ENCODE results near the gene ATP6V1G3. TPM values are rescaled to one million over a fixed set of nuclear protein-coding genes. Genes with fewer than 3 reads are reported as not detected.

Gene ATP6V1G3
- polyA plus RNA-seq, 1 experiment: not detected

GRCh38 chr1:198490224-198490623 lies 50.3 kb downstream of the ATP6V1G3 start:
- H3K36me3 ChIP-seq (ENCODE audit: control insufficient read depth, insufficient read depth, low read length): no peaks in the 10 kb centered on the region
- CTCF ChIA-PET: interaction anchor here (0.8 to 2.8 kb wide), 2 partner anchors 9 to 23 kb away, joined by 3 to 10 read pairs; no protein-coding TSS in a partner anchor
- no peak for DNase-seq (ENCODE audit: low read depth)
- no peak overlapping the region for H3K4me3 ChIP-seq (ENCODE audit: low read depth, low read length)
- no peak for TF ChIP-seq CTCF (IDR thresholded peaks at IDR 0.05; ENCODE audit: insufficient read depth, low read depth, low read length)
- POLR2A ChIA-PET: interaction anchor here (0.7 kb wide), 1 partner anchor 447 kb away, joined by 5 read pairs; no protein-coding TSS in a partner anchor
- H3K27me3 ChIP-seq (ENCODE audit: control insufficient read depth, insufficient read depth, low read length): no peaks in the 10 kb centered on the region

- Histone ChIP-seq H3K27me3 (ENCODE audit: control insufficient read depth, insufficient read depth, low read length) (no peaks in the 10 kb centered on the region), H3K36me3 (ENCODE audit: control insufficient read depth, insufficient read depth, low read length) (no peaks in the 10 kb centered on the region), H3K4me3 (ENCODE audit: low read depth, low read length) (no peak overlapping the region)
- TF ChIP-seq CTCF (IDR thresholded peaks at IDR 0.05; ENCODE audit: insufficient read depth, low read depth, low read length): no peak
- no peak for DNase-seq (ENCODE audit: low read depth)
- CTCF ChIA-PET: no interaction called here
- POLR2A ChIA-PET: interaction anchor here (0.6 kb wide), 1 partner anchor 119 kb away, joined by 3 read pairs; no protein-coding TSS in a partner anchor
Measured at GRCh38 chr1:198486903-198487302, 53.6 kb downstream of the ATP6V1G3 start.

- ChIA-PET POLR2A (no interaction called here), CTCF (no interaction called here)
- Histone ChIP-seq H3K36me3 (ENCODE audit: control insufficient read depth, insufficient read depth, low read length) (no peaks in the 10 kb centered on the region), H3K4me3 (ENCODE audit: low read depth, low read length) (no peak overlapping the region), H3K27me3 (ENCODE audit: control insufficient read depth, insufficient read depth, low read length) (no peaks in the 10 kb centered on the region)
- TF ChIP-seq CTCF (IDR thresholded peaks at IDR 0.05; ENCODE audit: insufficient read depth, low read depth, low read length): no peak
- DNase-seq (ENCODE audit: low read depth): no peak
Measured at GRCh38 chr1:198483645-198484044, 56.8 kb downstream of the ATP6V1G3 start.

GRCh38 chr1:198483006-198483405 lies 57.5 kb downstream of the ATP6V1G3 start:
- H3K36me3 ChIP-seq (ENCODE audit: control insufficient read depth, insufficient read depth, low read length): no peaks in the 10 kb centered on the region
- ChIA-PET CTCF (no interaction called here), POLR2A (no interaction called here)
- no peaks in the 10 kb centered on the region for H3K27me3 ChIP-seq (ENCODE audit: control insufficient read depth, insufficient read depth, low read length)
- H3K4me3 ChIP-seq (ENCODE audit: low read depth, low read length): no peak overlapping the region
- no peak for DNase-seq (ENCODE audit: low read depth)
- no peak for TF ChIP-seq CTCF (IDR thresholded peaks at IDR 0.05; ENCODE audit: insufficient read depth, low read depth, low read length)

- no peak for TF ChIP-seq CTCF (IDR thresholded peaks at IDR 0.05; ENCODE audit: insufficient read depth, low read depth, low read length)
- no peak for DNase-seq (ENCODE audit: low read depth)
- ChIA-PET POLR2A (no interaction called here), CTCF (interaction anchor here (0.8 to 2.0 kb wide), 4 partner anchors 9 to 15 kb away, joined by 3 to 10 read pairs (median 4); no protein-coding TSS in a partner anchor)
- Histone ChIP-seq H3K27me3 (ENCODE audit: control insufficient read depth, insufficient read depth, low read length) (no peaks in the 10 kb centered on the region), H3K4me3 (ENCODE audit: low read depth, low read length) (no peak overlapping the region), H3K36me3 (ENCODE audit: control insufficient read depth, insufficient read depth, low read length) (no peaks in the 10 kb centered on the region)
Measured at GRCh38 chr1:198481661-198482060, 58.8 kb downstream of the ATP6V1G3 start.
